Colon (tissue), 2 donors: ENCODE measurements around the gene MTERF2.

Experiments used
- FAIRE-seq: peaks from 2 replicates; lab custom pipeline; 2012; peaks lifted over from hg19 to GRCh38; lab: Jason Lieb, UNC
- donor health status: control.
- donor health status: control.

The MTERF2 gene

DNA sequence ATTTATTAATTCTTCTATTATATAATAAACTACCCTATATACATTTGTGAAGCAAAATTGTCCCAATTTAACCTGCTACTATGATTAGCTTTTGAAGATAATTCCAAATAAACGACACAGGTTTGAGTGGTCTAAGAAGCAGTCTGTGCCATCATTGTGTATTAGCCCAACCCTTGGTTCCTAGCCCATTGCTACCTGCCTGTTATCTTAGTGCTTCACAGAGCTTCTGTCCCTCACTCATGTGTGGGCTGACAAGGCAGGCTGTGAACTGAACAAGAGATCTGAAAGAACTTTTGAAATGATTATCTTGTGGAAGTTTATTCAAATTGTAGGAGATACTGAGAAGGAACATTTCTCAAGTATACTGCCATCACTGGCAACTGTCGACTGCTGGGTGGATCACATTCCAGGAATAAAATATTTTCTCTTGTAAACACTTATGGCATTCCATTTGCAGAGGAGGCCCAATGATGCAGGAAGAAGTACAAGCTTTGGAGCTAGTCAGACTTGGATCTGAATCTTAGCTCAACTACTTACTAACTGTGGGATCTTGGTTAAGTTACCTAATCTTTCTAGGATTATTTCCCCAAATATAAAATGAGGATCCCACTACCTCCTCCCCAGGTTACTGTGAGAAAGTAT, 7.8 kb upstream of the MTERF2 start:
- no peak for FAIRE-seq

DNA sequence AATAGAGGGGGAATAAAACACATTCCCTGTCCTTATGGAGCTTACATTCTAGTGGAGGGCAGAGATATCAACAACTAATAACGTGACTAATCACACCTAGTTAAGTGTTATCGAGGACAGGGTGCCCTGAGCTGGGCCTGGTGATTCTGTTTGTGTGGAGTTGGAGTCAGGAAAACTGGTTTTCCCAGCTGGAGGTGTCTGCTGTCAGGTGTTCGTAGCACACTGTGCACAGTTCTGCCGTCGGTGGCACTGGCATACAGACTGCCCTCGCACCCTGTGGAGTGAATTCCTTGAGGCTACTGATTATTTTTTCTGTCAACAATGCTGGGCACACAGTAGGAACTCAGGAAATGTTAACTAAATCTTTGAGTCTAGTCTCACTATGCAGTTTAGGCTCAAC, 900 bp upstream of the MTERF2 start:
- no peak for FAIRE-seq

DNA sequence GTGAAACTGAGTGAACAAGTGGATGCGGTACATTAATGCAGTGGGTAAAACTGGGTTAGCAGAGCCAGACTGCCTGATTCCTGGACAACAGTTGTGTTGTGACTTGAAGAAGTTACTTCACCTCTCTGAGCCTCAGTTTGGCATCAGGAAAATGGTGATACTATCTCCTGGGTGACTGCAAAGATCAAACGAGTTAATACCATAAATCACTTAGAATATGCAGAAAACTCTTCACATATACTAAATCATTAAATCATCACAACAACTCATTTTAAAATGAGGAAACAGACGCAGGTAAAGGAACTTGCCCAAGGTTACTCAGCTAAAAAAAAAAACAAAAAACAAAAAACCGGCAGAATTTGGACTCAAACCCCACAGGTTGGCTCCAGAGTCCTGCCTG, 811 bp downstream of the MTERF2 start:
- no peak for FAIRE-seq

DNA sequence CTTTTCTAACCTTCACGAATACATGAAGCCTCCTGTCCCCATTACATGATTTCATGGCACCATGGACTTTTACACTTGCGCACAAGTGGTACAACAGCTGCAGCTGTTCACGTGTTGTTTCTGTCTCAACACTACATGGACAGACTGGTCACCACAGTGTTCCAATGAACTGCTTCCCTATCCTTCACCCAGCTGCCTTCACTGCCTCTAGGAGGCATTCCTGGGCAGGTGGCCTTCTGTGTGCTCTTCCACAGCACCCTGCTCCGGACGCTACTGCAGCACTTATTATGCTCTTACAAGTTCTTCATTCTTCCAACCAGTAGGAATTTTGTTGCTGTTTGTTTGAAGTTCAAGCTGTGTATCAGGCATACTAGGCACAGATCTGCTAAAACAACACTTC, 1.5 kb downstream of the MTERF2 start:
- FAIRE-seq, result no peak

DNA sequence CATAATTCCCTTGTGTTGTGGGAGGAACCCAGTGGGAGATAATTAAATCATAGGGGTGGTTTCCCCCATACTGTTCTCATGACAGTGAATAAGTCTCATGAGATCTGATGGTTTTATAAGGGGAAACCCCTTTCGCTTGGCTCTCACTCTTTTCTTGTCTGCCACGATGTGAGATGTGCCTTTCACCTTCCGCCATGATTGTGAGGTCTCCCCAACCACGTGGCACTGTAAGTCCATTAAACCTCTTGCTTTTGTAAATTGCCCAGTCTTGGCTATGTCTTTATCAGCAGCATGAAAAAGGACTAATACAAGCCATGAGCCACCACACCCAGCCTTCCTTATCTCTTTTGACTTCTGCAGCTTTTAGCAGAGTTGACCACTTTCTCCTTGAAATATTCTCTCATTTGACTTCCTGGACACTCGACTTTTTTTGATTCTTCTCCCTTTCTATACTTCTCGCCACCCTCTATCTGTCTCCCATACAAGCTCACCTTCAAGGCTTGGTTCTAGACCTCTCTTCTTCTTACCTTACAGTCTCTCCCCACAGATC, 2.3 kb downstream of the MTERF2 start:
- FAIRE-seq, result no peak

DNA sequence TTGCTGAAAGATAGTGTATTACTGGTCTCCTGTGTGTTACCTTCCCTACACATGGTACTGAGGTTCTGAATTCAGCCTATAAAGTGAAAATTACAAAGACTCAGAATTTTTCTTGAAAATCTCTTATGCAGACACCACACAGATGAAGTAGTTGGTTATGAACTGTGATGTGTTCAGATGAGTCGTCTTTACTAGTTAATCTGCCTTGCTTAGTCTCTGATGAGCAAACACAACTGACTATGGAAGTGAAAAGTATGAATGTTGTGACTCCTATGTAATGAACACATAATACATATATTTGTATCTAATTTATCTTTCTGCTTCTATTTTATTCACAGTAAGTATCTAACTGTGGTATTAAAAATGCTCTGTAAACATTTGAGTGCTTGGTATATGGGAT, 4.7 kb downstream of the MTERF2 start:
- FAIRE-seq, result no peak

DNA sequence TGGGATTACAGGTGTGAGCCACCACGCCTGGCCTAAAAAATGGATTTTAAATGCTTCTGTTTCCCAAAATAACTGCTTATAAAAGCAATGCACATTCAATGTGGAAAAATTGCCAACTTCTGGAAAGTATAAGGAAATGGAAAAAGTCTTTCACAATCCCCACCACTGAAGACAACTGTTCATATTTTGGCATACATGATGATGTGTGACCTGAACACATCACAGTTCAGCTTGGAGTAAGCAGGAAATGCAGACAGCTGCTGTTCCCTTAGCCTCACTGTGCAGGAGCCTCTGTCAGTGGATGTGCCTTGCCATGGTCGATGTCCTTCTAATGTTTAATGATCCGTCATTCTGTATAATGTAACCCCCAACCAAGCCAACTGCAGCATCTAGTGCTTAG, 5.2 kb downstream of the MTERF2 start:
- FAIRE-seq, result no peak

DNA sequence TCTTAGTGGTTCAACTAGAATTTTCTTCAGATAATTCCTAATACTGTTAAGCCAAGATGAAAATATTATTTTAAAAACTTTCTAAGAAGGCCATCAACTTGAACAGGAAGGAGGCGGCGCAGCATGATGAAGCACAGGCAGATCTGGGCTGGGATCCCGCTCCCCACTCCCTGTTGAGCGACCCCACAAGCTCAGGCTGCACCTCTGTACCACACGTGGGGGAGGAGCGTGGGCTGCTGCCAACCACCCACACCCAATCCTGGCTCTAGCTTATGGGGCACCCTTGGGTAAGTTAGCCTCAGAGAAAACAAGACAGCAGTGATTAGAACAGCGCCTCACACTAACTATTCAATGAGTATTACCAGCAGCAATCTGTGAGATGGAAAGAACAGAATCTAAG, 6.0 kb downstream of the MTERF2 start:
- FAIRE-seq, result no peak

DNA sequence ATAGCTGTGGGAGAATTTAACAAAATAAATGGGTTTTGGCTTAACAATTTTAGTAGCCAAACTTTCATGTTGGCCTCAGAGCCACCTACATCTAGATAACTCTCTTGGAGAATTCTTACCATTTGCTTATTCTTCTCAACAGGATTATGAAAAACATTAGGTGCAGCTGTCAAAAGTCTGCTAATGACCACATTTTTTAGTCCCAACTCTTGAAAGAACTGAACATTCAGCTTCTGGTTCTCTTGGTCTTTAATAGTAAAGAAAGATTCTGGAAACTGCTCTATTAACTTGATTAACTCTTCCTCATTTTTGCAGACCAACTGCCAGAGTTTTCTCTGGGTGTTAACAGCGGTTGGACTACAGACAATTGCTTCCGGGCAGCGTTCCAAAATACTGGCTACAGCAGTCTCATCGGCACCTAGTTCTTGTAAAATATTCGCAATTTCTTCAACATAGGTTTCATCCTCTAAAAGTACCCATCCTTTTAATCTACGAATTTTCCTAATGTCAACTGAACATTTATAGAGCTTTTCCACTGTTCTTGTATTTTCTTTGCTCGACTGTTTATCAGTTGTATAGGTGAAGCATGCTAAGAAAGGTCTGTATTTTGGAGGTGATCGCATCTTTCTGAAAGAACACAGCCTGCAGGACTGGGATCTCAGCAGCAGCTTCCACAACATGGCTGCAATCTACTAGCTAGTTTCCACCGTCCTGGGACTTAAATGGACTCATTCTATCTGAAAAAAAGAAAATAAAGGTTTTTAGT, 8.7 kb downstream of the MTERF2 start:
- no peak for FAIRE-seq

DNA sequence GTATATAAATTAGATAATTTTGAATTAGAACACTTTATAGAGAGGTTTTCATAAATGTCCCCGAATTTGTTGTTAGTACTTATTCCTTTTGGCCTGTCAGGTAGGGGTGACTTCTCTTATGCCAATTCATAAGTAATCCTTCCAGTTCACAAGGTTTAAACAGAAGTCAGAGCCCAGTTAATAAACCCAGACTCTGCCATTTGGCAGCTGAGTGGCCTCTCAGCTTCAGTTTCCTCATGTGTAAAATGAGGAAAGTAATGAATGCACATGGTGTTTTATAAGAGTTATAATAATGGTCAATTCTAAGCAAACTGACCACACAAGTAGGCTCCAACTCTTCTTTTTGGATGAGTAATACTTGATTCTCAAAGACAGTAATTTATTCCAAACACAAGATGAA, 10.3 kb downstream of the MTERF2 start:
- FAIRE-seq, result no peak

DNA sequence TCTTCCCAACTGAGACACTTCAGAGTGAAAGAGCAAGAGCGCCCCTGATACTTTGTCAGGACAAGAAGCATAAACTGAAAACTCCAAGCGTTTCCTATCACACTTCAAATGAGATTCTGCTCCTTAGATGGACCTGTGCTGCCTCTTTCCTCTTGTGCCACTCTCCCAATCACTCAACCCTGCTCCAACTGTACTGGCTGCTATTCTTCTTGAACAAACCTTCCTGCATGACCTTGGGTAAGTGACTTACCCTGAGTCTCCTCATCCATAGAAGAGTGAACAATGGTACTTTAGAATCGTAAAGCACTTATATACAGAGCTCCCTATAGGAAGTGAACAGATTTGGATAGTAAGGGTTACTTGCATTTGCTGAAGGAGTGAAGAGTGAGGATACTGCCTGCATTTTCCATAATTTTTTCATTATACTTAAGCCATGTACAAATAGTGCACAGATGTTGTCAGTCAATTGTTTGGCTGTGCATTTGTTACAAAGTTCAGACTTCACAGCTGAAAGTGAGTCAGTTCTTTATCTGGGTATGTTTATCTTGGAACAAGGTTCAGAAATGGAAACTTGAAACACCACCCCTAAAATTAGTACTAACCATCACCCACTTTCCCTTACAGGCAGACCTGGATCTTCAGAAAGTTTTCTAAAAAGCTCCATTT, 10.8 kb downstream of the MTERF2 start:
- FAIRE-seq, result no peak

DNA sequence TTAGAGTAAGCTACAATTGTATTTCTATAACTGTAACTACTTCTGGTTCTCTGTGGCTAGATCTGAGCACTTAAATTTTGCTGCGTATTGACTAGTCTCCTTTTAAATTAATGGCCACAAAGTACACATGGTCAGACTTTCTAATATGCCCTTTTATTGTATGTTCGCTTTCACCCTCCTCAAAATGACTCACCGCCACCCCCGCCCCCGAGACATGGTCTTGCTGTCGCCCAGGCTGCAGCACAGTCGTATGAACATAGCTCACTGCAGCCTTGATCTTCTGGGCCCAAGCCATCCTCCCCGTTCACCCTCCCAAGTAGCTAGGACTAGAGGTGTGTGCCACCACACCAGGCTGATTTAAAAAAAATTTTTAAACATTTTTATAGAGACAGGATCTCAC, 11.8 kb downstream of the MTERF2 start:
- no peak for FAIRE-seq

DNA sequence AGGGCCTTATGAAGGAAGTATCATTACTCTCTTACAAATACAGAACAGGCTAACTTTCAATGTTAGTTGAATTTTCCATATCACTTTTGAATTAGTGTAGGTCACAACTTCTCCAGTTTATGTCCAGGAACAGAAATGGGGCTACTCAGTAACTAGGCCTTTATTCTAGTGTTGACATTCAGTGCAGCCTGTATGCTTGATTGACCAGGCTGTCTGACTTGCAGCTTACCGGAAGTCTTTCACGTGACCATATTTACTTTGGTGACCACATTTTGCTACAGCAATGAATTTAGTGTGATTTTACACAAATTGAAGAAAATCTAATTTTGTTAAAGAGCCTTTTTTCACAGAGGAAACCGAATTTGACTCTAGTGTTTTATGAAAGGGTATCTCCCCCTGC, 12.4 kb downstream of the MTERF2 start:
- no peak for FAIRE-seq

DNA sequence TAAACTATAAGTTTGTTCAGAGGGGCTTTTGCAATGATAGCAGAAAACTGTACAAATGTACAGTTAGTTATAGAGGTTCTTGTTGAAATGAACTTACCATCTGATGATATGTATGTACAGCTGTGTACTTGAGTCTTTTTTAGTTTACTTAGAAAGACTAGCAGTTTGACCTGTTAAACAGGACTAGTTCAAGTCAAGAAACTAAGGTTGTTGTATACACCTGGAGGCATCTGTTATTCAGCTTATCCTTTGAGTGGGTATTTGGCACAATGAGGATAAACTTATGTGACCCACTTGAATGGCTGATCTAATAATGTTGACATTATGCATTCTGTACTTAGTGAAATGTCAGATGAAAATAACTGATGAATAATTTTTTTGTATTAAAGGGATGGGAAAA, 13.4 kb downstream of the MTERF2 start:
- no peak for FAIRE-seq

DNA sequence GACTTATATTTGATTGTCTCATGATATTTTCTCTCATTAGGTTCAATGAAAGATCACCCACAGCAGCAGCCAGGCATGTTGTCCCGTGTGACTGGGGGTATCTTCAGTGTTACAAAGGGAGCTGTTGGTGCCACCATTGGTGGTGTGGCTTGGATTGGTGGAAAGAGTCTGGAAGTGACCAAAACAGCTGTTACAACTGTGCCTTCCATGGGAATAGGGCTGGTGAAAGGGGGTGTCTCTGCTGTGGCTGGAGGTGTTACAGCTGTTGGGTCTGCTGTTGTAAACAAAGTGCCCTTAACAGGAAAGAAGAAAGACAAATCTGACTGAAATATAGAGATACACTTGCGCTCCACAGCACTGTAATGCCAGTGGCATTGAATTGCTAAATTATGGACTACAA, 15.9 kb downstream of the MTERF2 start:
- no peak for FAIRE-seq

DNA sequence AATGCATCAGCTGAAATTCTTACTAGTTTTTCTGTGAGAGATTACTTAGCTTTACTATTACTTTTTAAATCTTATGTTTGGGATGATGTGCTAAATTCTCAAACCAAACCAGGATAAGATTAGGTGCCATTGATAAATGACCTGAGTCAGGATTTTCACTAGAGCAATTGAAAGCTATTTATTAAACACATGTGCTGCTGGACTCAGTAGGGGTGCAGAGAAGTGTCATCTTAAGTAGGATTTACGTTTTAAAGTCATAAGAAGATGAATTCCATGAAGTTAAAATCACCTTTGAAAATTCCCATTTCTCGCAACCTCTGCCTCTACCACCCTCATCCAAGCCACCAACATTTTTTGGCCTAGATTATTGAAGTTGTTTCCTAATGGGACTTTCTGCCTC, 22.4 kb downstream of the MTERF2 start:
- no peak for FAIRE-seq

DNA sequence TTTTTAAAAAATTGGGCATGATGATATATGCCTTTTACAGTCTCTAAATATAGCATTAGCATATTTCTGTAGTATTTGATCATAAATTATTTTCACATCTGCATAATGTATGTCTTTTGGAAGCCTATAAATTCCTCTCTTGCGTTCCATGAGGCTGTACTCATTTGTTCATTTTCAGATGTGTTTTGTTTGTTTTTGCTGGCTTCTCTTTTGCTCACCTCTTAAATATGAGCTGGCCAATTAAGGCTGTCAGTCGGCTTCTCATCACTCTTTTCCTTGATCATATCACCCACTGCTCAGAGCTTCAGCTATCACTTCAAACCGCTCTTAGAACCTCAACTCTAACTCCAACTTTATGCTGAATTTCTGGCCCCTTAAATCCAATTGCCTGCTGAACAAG, 24.7 kb downstream of the MTERF2 start:
- FAIRE-seq, result no peak

DNA sequence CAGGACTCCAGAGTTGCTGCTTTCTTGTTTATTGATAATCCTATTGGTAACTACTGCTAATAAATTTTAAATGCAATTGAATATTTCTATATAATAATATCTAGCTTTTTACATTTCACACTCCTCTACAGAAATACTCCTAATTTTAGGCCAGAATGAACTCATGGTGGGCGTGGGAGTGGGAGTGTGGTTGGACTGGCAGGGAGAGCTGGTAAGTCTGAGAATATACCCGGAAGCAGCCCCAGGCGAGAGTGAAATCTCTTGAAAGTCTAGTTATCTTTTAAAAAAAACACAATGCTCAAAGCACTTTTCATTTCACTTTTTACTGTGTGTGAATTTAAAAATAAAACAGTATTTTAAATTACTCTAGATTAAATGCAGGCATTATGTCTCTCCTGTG, 26.5 kb downstream of the MTERF2 start:
- FAIRE-seq, result no peak

DNA sequence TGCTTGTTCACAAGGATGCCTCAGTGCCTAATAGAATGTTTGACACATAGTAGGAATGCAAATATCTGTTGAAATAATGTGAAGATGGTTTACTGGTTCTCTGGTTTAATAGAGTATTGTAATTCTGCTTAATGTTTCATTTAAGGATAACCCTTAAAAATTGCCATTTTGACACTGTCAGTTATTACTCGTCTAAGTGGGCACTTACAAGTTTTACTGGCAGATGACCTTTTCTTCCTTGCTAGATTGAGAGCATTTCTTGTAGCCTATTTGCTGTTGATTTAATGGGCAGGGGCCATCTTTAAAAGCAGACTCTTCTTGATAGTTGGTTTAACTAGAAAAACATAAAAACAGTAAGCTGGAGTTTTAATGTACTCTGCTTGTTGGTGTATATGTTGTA, 29.4 kb downstream of the MTERF2 start:
- FAIRE-seq, result no peak

DNA sequence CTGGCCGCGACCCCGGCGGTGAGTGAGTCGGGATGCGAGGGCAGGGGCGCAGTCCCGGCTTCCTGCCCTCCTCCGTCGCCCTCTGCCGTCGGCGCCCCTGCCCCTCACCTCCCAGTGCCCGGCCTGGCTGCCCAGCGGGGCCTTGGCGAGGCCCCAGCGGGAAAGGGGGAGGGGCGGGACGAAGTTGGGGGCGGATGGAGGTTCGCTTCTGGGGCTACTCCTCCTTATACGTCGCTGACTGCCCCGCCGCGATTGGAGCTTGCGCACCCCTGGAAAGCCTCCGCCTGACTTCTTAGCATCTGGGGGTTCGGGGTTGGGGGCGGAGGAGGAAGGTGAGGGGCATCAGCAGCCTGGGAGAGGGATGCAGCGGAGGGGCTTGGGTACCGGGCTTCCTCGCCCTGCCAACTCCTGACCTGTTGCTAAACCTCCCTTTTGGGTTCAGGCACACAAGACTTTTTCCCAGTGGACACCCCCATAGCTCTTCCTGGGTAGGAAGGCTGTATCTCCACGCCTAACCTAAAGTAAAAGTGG, 30.8 kb downstream of the MTERF2 start:
- FAIRE-seq, result no peak

DNA sequence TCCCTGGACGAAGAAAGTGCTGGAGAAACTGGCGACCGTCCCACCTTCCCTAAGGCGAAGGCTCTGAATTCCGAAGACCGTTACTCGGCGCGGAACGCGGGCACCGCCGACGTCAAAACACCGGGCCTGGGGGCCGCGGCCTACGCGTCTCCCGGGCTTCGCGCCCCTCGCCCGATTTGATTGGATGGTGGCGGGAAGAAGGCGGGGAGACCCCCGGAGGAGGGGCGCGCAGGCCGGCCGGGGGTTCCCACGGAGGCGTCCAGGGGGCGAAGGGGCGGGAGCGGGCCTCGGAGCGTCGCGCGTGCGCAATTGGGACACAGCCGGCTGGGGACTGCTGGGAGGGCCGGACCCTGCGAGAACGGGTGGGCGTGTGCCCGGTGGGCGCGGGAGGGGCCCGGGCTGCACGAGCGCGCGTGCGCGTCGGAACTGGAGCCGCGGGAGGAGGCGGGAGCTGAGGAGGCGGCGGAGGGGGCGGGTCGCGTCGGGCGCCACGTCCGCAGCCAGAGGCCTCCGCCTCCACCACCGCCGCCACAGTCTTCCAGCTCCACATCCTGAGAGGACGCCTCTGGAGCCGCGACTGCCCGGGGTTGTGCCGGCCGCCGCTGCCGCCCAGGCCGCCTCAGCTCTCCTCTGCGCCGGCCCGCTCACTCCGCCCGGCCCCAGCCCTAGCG, 31.4 kb downstream of the MTERF2 start, which contains the start of gene TMEM263:
Gene TMEM263 (plus strand): TSS at position 531 of the 671 bp plus-strand sequence. CDS start 11,210 bp downstream, outside the sequence.
- FAIRE-seq, result no peak
